GM12892 (cell line): Measurements from ENCODE around the gene ZNF660. TPM values are rescaled to one million over a fixed set of nuclear protein-coding genes. Genes with fewer than 3 reads are reported as not detected.
"Not testable (repeated sequence)": the region's sequence is repeated elsewhere in the genome, so short reads cannot be mapped to it uniquely, and the experiment has no call there.

ENCODE experiments used
- DNase-seq: peaks from one replicate; pipeline ENCODE4 v3.0.0; 2011; ENCODE audit not compliant: insufficient read length
- FAIRE-seq: peaks from 2 replicates; lab custom pipeline; 2011; peaks lifted over from hg19 to GRCh38; lab: Jason Lieb, UNC
- POLR2A ChIP-seq: IDR thresholded peaks from 2 replicates; pipeline ENCODE4 v1.6.1; 2011; ENCODE audit warnings: low read depth, low read length, control low read depth
- POLR2AphosphoS5 ChIP-seq: IDR thresholded peaks from 2 replicates; pipeline ENCODE4 v1.6.1; 2011; ENCODE audit warnings: low read depth, low read length, control low read depth
- TAF1 ChIP-seq: IDR thresholded peaks from 2 replicates; pipeline ENCODE4 v1.6.1; 2011; ENCODE audit warnings: low read depth, mild to moderate bottlenecking, control low read depth, low read length, borderline replicate concordance
- polyA plus RNA-seq: library from polyadenylated mRNA; unstranded; fragments of >200 nt; gene quantifications from one replicate; pipeline ENCODE4 v1.2.1, GENCODE V29; 2012; ENCODE audit warnings: missing spikeins, inconsistent platforms; ENCODE audit not compliant: missing spikeins

ZNF660 gene
- 0.23 TPM for polyA plus RNA-seq

GRCh38 chr3:44584646-44585501 is at the start of gene ZNF660:
TSS of gene ZNF660 (plus strand) at chr3:44584964. CDS start at chr3:44594194, 9,230 bp downstream.
- FAIRE-seq = no peak
- DNase-seq = peak; percentile 12
- no peak for TF ChIP-seq POLR2A
- no peak for TF ChIP-seq POLR2AphosphoS5
- no peak for TF ChIP-seq TAF1

GRCh38 chr3:44535364-44535763 is 49.4 kb upstream of the ZNF660 start:
- no peak for FAIRE-seq

GRCh38 chr3:44544811-44545210 is 40.0 kb upstream of the ZNF660 start:
- DNase-seq, FAIRE-seq: not testable (repeated sequence)

More at GRCh38 chr3:44535364-44535763, 49.4 kb upstream of the ZNF660 start:
- DNase-seq = no peak
- TF ChIP-seq POLR2A = no peak
- TF ChIP-seq POLR2AphosphoS5 = no peak
- no peak for TF ChIP-seq TAF1

- FAIRE-seq (peak; percentile 76), DNase-seq (peak; percentile 74)
- TF ChIP-seq TAF1 = peak; percentile 42; the same call in 1 of the 2 replicates
- no peak; the same call in 1 of the 2 replicates for TF ChIP-seq POLR2AphosphoS5
- TF ChIP-seq POLR2A = peak; percentile 71; the same call in 1 of the 2 replicates
Observed at GRCh38 chr3:44554626-44555592, 29.9 kb upstream of the ZNF660 start, which contains the start of gene ZKSCAN7. TSS of gene ZKSCAN7 (plus strand) at chr3:44555193. CDS start at chr3:44557048, 1,855 bp downstream.

GRCh38 chr3:44555723-44556122 is 29.0 kb upstream of the ZNF660 start:
- no peak for FAIRE-seq
- no peak for DNase-seq
- TF ChIP-seq TAF1 (no peak), POLR2A (no peak), POLR2AphosphoS5 (no peak)

GRCh38 chr3:44557074-44557473 is 27.7 kb upstream of the ZNF660 start:
- DNase-seq (no peak), FAIRE-seq (no peak)
- TF ChIP-seq POLR2A = no peak

- FAIRE-seq = no peak
- TF ChIP-seq POLR2AphosphoS5 (no peak), TAF1 (no peak), POLR2A (no peak)
- DNase-seq = no peak
Observed at GRCh38 chr3:44561076-44561475, 23.7 kb upstream of the ZNF660 start.

- no peak for FAIRE-seq
- TF ChIP-seq POLR2AphosphoS5 (no peak), TAF1 (no peak), POLR2A (no peak)
Observed at GRCh38 chr3:44562147-44562546, 22.6 kb upstream of the ZNF660 start.

GRCh38 chr3:44568561-44568960 is 16.2 kb upstream of the ZNF660 start:
- TF ChIP-seq TAF1 (no peak), POLR2AphosphoS5 (no peak), POLR2A (no peak)
- FAIRE-seq (no peak), DNase-seq (no peak)

More at GRCh38 chr3:44562147-44562546, 22.6 kb upstream of the ZNF660 start:
- DNase-seq = no peak

- FAIRE-seq = no peak
- DNase-seq = no peak
- no peak for TF ChIP-seq TAF1
- TF ChIP-seq POLR2A = no peak
- no peak for TF ChIP-seq POLR2AphosphoS5
Observed at GRCh38 chr3:44571024-44571423, 13.7 kb upstream of the ZNF660 start.

- no peak for FAIRE-seq
- DNase-seq = no peak
- TF ChIP-seq POLR2A = no peak
- no peak for TF ChIP-seq POLR2AphosphoS5
- no peak for TF ChIP-seq TAF1
Observed at GRCh38 chr3:44576613-44577012, 8.2 kb upstream of the ZNF660 start.

- FAIRE-seq = not testable (repeated sequence)
Observed at GRCh38 chr3:44577354-44577952, 7.3 kb upstream of the ZNF660 start.

GRCh38 chr3:44578316-44578715 is 6.4 kb upstream of the ZNF660 start:
- DNase-seq, FAIRE-seq: not testable (repeated sequence)

More at GRCh38 chr3:44577354-44577952, 7.3 kb upstream of the ZNF660 start:
- not testable (repeated sequence) for DNase-seq

- DNase-seq, FAIRE-seq: not testable (repeated sequence)
Observed at GRCh38 chr3:44578924-44579515, 5.7 kb upstream of the ZNF660 start.

GRCh38 chr3:44579749-44580148 is 5.0 kb upstream of the ZNF660 start:
- FAIRE-seq, DNase-seq: not testable (repeated sequence)
